HEK293T (cell line): ENCODE results near the gene PYY.

Experiments
- FOXA1 ChIP-seq: fragments of 450-650 bp; IDR thresholded peaks from 2 replicates; pipeline ENCODE4 v1.6.1; 2016; ENCODE audit warnings: mild to moderate bottlenecking
- FOXM1 ChIP-seq: fragments of 450-650 bp; IDR thresholded peaks from 2 replicates; pipeline ENCODE4 v1.6.1; 2017; ENCODE audit warnings: mild to moderate bottlenecking, borderline replicate concordance
- SP1 ChIP-seq: fragments of 450-650 bp; IDR thresholded peaks from 2 replicates; pipeline ENCODE4 v1.6.1; 2017
- SUZ12 ChIP-seq: fragments of 450-650 bp; IDR thresholded peaks from 2 replicates; pipeline ENCODE4 v1.6.1; 2016; ENCODE audit warnings: mild to moderate bottlenecking

DNA sequence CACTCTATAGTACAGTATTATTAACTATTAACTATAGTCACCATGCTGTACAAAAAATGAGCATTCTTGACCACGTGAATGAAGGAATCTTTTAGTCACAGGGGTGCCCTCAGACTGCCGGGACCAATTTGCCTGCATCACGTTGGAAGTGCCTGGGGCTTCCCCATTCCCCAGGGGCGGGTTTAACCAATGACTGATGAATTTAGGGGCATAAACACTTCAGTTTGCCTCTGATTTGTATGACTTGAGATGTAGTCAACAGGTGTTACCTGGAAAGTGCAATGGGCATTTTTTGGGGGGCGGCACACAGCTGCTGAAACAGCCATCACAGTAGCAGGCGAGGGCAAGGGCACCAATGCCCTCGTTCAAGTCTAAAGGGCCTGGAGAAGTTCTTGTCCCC, 8.7 kb upstream of the PYY start:
- TF ChIP-seq SP1 (no peak), FOXA1 (no peak), FOXM1 (no peak), SUZ12 (no peak)
